ENCODE measurements around the gene UMODL1.
"Not testable (repeated sequence)": the region's sequence is repeated elsewhere in the genome, so short reads cannot be mapped to it uniquely, and the experiment has no call there.

UMODL1 gene

DNA sequence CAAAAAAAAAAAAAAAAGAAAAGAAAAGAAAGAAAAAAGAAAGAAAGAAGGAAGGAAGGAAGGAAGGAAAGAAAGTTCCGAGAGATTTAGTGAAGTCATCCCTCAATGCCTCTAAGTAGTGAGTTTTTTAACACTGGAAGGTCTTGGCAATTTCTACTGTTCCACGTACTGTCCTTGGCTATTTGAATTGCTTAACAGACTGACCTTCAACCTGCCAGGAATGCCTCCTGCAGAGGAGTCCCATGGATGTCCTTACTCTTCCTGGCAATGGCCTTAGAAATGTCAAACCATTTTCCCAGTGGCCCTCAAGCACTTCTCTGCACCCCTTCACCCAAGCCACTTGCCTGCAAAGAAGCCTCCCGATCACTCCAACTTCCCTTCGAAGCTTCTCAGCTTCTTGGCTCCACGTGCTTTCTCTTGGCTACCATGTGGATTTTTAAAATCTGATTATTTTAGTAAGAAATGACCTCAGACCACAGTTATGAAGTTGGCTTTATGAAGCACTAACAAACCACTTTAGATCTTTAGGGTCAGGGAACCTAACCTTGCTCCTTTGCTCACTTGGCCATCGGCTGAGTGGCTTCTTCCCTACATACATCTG lies 104.1 kb downstream of the UMODL1 start:
- ChIA-PET CTCF (interaction anchor here (0.5 to 0.7 kb wide), 2 partner anchors 17 to 57 kb away, joined by 3 read pairs; no protein-coding TSS in a partner anchor), POLR2A (ENCODE audit: low non-redundant PET) (no interaction called here)
- TF ChIP-seq, protein P1, sequence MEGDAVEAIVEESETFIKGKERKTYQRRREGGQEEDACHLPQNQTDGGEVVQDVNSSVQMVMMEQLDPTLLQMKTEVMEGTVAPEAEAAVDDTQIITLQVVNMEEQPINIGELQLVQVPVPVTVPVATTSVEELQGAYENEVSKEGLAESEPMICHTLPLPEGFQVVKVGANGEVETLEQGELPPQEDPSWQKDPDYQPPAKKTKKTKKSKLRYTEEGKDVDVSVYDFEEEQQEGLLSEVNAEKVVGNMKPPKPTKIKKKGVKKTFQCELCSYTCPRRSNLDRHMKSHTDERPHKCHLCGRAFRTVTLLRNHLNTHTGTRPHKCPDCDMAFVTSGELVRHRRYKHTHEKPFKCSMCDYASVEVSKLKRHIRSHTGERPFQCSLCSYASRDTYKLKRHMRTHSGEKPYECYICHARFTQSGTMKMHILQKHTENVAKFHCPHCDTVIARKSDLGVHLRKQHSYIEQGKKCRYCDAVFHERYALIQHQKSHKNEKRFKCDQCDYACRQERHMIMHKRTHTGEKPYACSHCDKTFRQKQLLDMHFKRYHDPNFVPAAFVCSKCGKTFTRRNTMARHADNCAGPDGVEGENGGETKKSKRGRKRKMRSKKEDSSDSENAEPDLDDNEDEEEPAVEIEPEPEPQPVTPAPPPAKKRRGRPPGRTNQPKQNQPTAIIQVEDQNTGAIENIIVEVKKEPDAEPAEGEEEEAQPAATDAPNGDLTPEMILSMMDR (conservative IDR thresholded peaks at IDR 0.05; ENCODE audit: low read depth): no peak
- DNase-seq (ENCODE audit: low spot score): no peak
- H3K27ac ChIP-seq: no peak overlapping the region

DNA sequence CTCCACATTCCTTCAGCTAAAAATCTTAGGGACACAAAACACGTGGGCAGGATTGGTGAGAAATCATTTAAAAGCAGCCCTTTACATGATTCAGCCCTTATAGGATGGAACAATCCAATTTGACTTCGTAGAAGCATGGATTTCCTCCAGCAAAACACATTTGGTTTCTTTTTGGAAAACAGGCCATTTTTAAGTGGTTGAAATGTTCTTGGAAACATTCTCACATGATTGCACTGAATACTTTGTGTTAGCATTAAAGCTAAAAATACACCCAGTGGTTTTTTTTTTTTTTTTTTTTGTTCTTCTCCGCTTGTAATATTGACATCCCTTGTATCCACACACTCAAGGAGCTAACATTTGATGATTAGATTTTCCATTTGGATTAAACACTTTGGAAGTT lies 105.7 kb downstream of the UMODL1 start:
- ChIA-PET CTCF (interaction anchor here (0.6 kb wide), 1 partner anchor 69 kb away, joined by 3 read pairs; no protein-coding TSS in a partner anchor), POLR2A (ENCODE audit: low non-redundant PET) (no interaction called here)
- TF ChIP-seq, protein P1 (conservative IDR thresholded peaks at IDR 0.05; ENCODE audit: low read depth): no peak
- no peak for DNase-seq (ENCODE audit: low spot score)
- no peak overlapping the region for H3K27ac ChIP-seq

DNA sequence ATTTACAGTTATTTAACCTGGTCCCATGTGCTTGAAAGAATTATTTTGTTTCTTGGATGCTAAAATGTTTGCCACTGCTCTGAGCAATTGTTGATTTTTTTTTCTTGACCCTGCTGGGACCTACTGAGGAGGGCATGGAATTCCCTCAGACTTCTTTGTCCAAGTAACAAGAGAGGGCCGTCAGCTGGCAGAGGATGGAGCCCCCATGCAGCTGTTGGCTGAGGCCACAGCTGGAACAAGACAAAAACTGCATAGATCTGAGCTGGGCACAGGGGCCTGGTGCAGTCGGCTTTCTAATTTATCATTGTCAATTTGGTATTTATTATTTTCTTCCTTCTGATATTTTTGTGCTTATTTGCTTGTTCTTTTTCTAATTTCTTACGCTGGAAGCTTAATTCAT lies 108.2 kb downstream of the UMODL1 start:
- TF ChIP-seq, protein P1 (conservative IDR thresholded peaks at IDR 0.05; ENCODE audit: low read depth): no peak
- ChIA-PET CTCF (no interaction called here), POLR2A (ENCODE audit: low non-redundant PET) (no interaction called here)
- DNase-seq (ENCODE audit: low spot score): no peak
- no peak overlapping the region for H3K27ac ChIP-seq

DNA sequence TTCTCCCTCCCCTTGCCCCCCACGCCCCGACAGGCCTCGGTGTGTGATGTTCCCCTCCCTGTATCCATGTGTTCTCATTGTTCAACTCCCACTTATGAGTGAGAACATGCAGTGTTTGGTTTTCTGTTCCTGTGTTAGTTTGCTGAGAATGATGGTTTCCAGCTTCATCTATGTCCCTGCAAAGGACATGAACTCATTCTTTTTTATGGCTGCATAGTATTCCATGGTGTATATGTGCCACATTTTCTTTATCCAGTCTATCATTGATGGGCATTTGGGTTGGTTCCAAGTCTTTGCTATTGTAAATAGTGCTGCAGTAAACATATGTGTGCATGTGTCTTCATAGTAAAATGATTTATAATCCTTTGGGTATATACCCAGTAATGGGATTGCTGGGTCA lies 108.9 kb downstream of the UMODL1 start:
- CTCF ChIA-PET: not testable (repeated sequence)

DNA sequence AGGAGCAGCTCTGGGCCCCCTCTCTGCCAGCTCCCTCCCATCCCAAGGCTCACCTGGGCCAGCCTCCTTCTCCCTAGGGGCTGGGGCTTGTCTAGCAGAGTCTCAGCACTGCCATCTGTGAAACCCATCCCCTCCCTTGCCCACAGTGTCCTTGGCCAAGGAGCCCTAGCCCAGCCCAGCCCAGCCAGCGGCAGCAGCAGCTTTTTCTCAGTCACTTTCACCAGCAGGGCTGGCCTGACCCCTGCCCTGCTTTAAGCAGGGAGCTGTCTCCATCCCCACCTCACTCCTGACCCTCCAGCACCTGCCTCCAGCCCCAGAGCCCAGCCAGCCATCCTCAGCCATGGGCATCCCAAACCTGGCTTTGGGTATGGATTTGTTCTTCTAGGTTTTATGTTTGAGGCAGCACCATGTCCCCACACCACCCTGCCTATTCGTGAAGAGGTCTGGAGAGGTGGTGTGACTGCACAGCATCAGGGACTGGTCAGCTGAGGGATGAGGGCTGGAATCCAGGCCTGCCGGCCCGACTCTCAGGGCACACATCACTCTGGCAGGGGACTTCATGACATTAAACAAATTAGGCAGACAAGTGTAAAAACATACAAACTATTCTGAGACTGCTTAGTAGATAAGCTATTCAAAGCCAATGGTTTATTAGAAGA lies 111.7 kb downstream of the UMODL1 start:
- TF ChIP-seq, protein P1 (conservative IDR thresholded peaks at IDR 0.05; ENCODE audit: low read depth): no peak
- ChIA-PET POLR2A (ENCODE audit: low non-redundant PET) (no interaction called here), CTCF (no interaction called here)
- no peak overlapping the region for H3K27ac ChIP-seq
- DNase-seq (ENCODE audit: low spot score): no peak

More for the DNA sequence above, 108.9 kb downstream of the UMODL1 start:
- DNase-seq (ENCODE audit: low spot score); H3K27ac ChIP-seq; POLR2A ChIA-PET (ENCODE audit: low non-redundant PET): not testable (repeated sequence)

DNA sequence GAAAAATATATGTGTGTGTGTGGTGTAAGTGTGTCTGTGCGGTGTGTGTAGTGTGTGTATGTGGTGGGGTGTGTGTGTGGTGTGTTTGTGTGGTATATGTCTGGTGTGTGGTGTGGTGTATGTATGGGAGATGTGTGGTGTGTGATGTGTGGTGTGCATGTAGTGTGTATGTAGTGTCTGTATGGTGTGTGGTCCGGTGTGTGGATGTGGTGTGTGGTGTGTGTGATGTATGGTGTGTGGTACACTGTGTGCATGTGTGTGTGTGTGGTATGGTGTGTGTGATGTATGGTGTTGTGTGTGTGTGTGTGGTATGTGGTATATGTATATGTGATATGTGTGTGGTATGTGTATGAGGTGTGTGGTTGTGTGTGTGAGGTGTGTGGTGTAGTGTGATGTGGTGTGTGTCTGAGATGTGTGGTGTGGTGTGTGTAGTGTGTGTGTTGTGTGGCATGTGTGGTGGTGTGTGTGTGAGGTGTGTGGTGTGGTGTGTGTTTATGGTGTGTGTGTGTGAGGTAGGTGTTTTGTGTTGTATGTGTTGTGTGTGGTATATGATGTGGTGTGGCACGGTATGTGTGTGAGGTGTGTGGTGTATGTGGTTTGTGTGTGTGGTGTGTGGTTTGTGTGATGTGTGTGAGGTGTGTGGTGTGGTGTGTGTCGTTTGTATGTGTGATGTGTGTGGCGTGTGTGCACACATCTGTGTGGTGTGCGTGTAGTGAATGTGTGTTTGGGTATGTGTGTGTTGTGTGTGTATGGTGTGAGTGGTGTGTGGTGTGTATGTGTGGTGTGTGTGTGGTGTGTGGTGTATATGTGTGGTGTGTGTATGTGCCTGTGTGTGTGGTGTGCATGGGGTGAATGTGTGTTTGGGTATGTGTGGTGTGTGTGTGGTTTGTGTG lies 112.5 kb downstream of the UMODL1 start:
- no peak overlapping the region for H3K27ac ChIP-seq
- DNase-seq (ENCODE audit: low spot score): no peak
- ChIA-PET POLR2A (ENCODE audit: low non-redundant PET) (no interaction called here), CTCF (interaction anchor here (0.5 kb wide), 1 partner anchor 41 kb away, joined by 5 read pairs; no protein-coding TSS in a partner anchor)
- TF ChIP-seq, protein P1 (conservative IDR thresholded peaks at IDR 0.05; ENCODE audit: low read depth): no peak
